K562 (cell line): ENCODE results near the gene SKIL. TPM values are rescaled to one million over a fixed set of nuclear protein-coding genes. Genes with fewer than 3 reads are reported as not detected.

Experiments used
- ATAC-seq: fragments of 200-7000 bp; cut with Tn5 transposase; 3 replicates; pipeline ENCODE4 v1.9.1; 2020; ENCODE audit warnings: moderate library complexity
- BruUV-seq: library from RNA; stranded (reverse); fragments of 400-500 nt; replicated peaks from 2 replicates; lab custom pipeline; 2021; lab: Mats Ljungman, UMichigan
- CTCF ChIA-PET: fragments of 300-600 bp; formaldehyde crosslinking; extraction: SDS; loops from one replicate; lab custom pipeline; 2021; ENCODE audit warnings: low intra/inter-chr PET ratio; lab: Yijun Ruan, JAX
- POLR2A ChIA-PET: fragments of 300-600, 350-650 bp; sonication (Branson Sonifier 250); formaldehyde crosslinking; extraction: SDS; loops from one replicate; lab custom pipeline; 2021; ENCODE audit warnings: antibody characterized with exemption, inconsistent platforms; lab: Yijun Ruan, JAX
- DNase-seq, 4 experiments: peaks; one replicate each; pipeline versions ENCODE4 v3.0.0 to v3.0.0-alpha.2; 2011 to 2018; ENCODE audit warnings: low spot score in 3 of 4, mixed read lengths in 3 of 4; ENCODE audit errors: extremely low read depth in 1 of 4
- FAIRE-seq: peaks from 2 replicates; lab custom pipeline; 2011; peaks lifted over from hg19 to GRCh38; lab: Jason Lieb, UNC
- H2AFZ ChIP-seq: 2 replicates; pipeline ENCODE4 v1.6.0; 2011; ENCODE audit warnings: low read depth, low read length, control low read depth, inconsistent platforms
- H3K27ac ChIP-seq: fragments of 200-600 bp; 3 replicates; pipeline ENCODE4 v1.8.0; 2011; ENCODE audit warnings: low read depth, mild to moderate bottlenecking, control low read depth, inconsistent platforms, low read length, moderate library complexity, mixed read lengths; ENCODE audit errors: extremely low read depth
- H3K27me3 ChIP-seq, 2 experiments: fragments of 300-600 bp in 1 of 2; 2 replicates in 1 of 2; 3 replicates in 1 of 2; pipeline versions ENCODE4 v1.6.0 to v1.8.0; 2011; ENCODE audit warnings: inconsistent platforms in 2 of 2, low read length in 2 of 2, mild to moderate bottlenecking in 1 of 2, mixed read lengths in 1 of 2, moderate library complexity in 1 of 2; ENCODE audit not compliant: control insufficient read depth in 2 of 2, insufficient read depth in 2 of 2
- H3K36me3 ChIP-seq: fragments of 300-600 bp; 3 replicates; pipeline ENCODE4 v1.8.0; 2011; ENCODE audit warnings: mild to moderate bottlenecking, low read length, inconsistent platforms; ENCODE audit not compliant: control insufficient read depth, insufficient read depth
- H3K4me1 ChIP-seq, 2 experiments: fragments of 200-600 bp in 1 of 2; replicated peaks in 1 of 2; 2 replicates in 1 of 2; 3 replicates in 1 of 2; pipeline versions ENCODE4 v1.5.1 to v1.8.0; 2011; ENCODE audit warnings: inconsistent platforms in 2 of 2, low read length in 2 of 2, mild to moderate bottlenecking in 1 of 2, mixed read lengths in 1 of 2, moderate library complexity in 1 of 2; ENCODE audit not compliant: control insufficient read depth in 2 of 2, insufficient read depth in 2 of 2
- H3K4me2 ChIP-seq: 2 replicates; pipeline ENCODE4 v1.6.1; 2011; ENCODE audit warnings: low read length, control low read depth, inconsistent platforms, mixed read lengths; ENCODE audit not compliant: insufficient read depth
- H3K4me3 ChIP-seq: fragments of 200-600 bp; sonication (generic), shearing (Covaris generic); 2 replicates; pipeline ENCODE4 v1.5.1; 2016; ENCODE audit warnings: control low read depth, inconsistent platforms
- H3K79me2 ChIP-seq: fragments of 200-600 bp; 3 replicates; pipeline ENCODE4 v1.8.0; 2011; ENCODE audit warnings: low read length, inconsistent platforms; ENCODE audit not compliant: control insufficient read depth, insufficient read depth
- H3K9ac ChIP-seq, 2 experiments: 2 replicates each; pipeline versions ENCODE4 v1.6.0 to v1.6.1; 2011; ENCODE audit warnings: low read depth in 2 of 2, low read length in 2 of 2, control low read depth in 1 of 2, inconsistent platforms in 1 of 2, mild to moderate bottlenecking in 1 of 2, mixed read lengths in 1 of 2; ENCODE audit not compliant: insufficient read depth in 1 of 2
- H3K9me1 ChIP-seq: one replicate; pipeline ENCODE4 v1.6.0; 2011; ENCODE audit warnings: inconsistent platforms, mild to moderate bottlenecking, low read length, moderate library complexity; ENCODE audit not compliant: control insufficient read depth, insufficient read depth
- H3K9me3 ChIP-seq: replicated peaks from 2 replicates; pipeline ENCODE4 v1.5.1; 2011; ENCODE audit warnings: low read depth, low read length, inconsistent platforms; ENCODE audit not compliant: control insufficient read depth, insufficient read depth
- H4K20me1 ChIP-seq: replicated peaks from 2 replicates; pipeline ENCODE4 v1.6.1; 2011; ENCODE audit warnings: low read length, inconsistent platforms, mixed read lengths; ENCODE audit not compliant: control insufficient read depth, insufficient read depth
- ASH1L ChIP-seq: fragments of 450-650 bp; IDR thresholded peaks from 2 replicates; pipeline ENCODE4 v1.6.1; 2018; ENCODE audit warnings: borderline replicate concordance, mild to moderate bottlenecking, low read depth; ENCODE audit not compliant: partially characterized antibody
- BCOR ChIP-seq: fragments of 450-650 bp; IDR thresholded peaks from 2 replicates; pipeline ENCODE4 v1.6.1; 2016
- KAT7 ChIP-seq: sonication (generic); formaldehyde crosslinking; IDR thresholded peaks from 2 replicates; pipeline ENCODE4 v1.8.0; 2022; ENCODE audit warnings: missing genetic modification reagents, mild to moderate bottlenecking, borderline replicate concordance
- NBN ChIP-seq: fragments of 450-650 bp; IDR thresholded peaks from 2 replicates; pipeline ENCODE4 v1.6.1; 2016; ENCODE audit warnings: low read depth, mild to moderate bottlenecking
- NFRKB ChIP-seq: fragments of 450-650 bp; IDR thresholded peaks from 2 replicates; pipeline ENCODE4 v1.6.1; 2016; ENCODE audit warnings: low read depth
- RFX1 ChIP-seq: fragments of 450-650 bp; IDR thresholded peaks from 2 replicates; pipeline ENCODE4 v1.6.1; 2016; ENCODE audit warnings: mild to moderate bottlenecking, moderate library complexity
- ZBTB7A ChIP-seq: IDR thresholded peaks from 2 replicates; pipeline ENCODE4 v1.6.1; 2011; ENCODE audit warnings: low read depth, mild to moderate bottlenecking, low read length, moderate library complexity, borderline replicate concordance; ENCODE audit not compliant: control insufficient read depth
- ZNF41 ChIP-seq: fragments of 250-450 bp; sonication (Bioruptor Pico); conservative IDR thresholded peaks from 2 replicates; pipeline ENCODE4 v1.4.0; 2020; ENCODE audit warnings: mild to moderate bottlenecking
- WGBS: fragments of 100-300 bp; shearing (Covaris generic); methylation state at CpG from one replicate; pipeline ENCODE4 v1.1.6; 2016; ENCODE audit warnings: low coverage, mixed read lengths; ENCODE audit not compliant: insufficient coverage; ENCODE audit errors: missing lambda C conversion rate; 5-methylcytosine and 5-hydroxymethylcytosine counted together
- in situ Hi-C: fragments of 300-500 bp; cut with MboI; formaldehyde crosslinking; loops from 4 replicates; pipeline ENCODE4 v1.15.0; 2018; ENCODE audit warnings: inconsistent platforms, mixed read lengths
- intact Hi-C: fragments of 100-400 bp; cut with micrococcal nuclease; formaldehyde crosslinking; loops from 2 replicates; pipeline ENCODE4 v1.14.2; 2022
- polyA plus RNA-seq, 8 experiments: library from polyadenylated mRNA; depleted of rRNA in 4 of 8; stranded (reverse) in 5 of 8; unstranded in 3 of 8; fragments of >200 nt; fragmentation: Nextera tagmentation in 2 of 8; fragmentation: Illumina TruSeq in 1 of 8; extraction: Ambion mirVana in 2 of 8; extraction: Trizol in 1 of 8; gene quantifications; 2 replicates each; pipeline versions ENCODE4 v1.2.1 to v1.2.3, GENCODE V29; 2011 to 2014; ENCODE audit warnings: inconsistent platforms in 1 of 8, missing spikeins in 1 of 8
- total RNA-seq, 7 experiments: library from RNA; depleted of rRNA in 6 of 7; stranded (reverse); fragments of >200 nt in 6 of 7; fragmentation: Illumina TruSeq in 2 of 7; extraction: Trizol in 2 of 7; gene quantifications; 2 replicates each; pipeline versions ENCODE4 v1.2.1 to v1.2.3, GENCODE V29; 2011 to 2021; ENCODE audit warnings: low replicate concordance in 1 of 7
- TF ChIP-seq, protein P1 (sequence below): sonication (generic); formaldehyde crosslinking; IDR thresholded peaks from 2 replicates; pipeline ENCODE4 v1.8.0; 2023; ENCODE audit warnings: mild to moderate bottlenecking, missing genetic modification reagents
- TF ChIP-seq, protein P2 (sequence below): fragments of 450-650 bp; IDR thresholded peaks from 2 replicates; pipeline ENCODE4 v1.6.1; 2018; ENCODE audit warnings: mild to moderate bottlenecking, low read depth; ENCODE audit not compliant: partially characterized antibody
- TF ChIP-seq, protein P3 (sequence below), 3 experiments: fragments of 200-800 bp in 1 of 3; sonication (Bioruptor generic) in 1 of 3; sonication (generic) in 1 of 3; formaldehyde crosslinking in 1 of 3; IDR thresholded peaks; 2 replicates each; pipeline versions ENCODE4 v1.6.1 to v1.8.0; 2016 to 2022; ENCODE audit warnings: mild to moderate bottlenecking in 2 of 3, missing compliant biosample characterization in 2 of 3, missing genetic modification characterization in 2 of 3, missing genetic modification reagents in 1 of 3

Gene SKIL
- total and polyA plus RNA-seq, 9 of the 15 experiments (the other 6 are each of a cell fraction or from before 2014, with no cell fraction given) = 4.3 to 19.1 (median 9.7) TPM

DNA sequence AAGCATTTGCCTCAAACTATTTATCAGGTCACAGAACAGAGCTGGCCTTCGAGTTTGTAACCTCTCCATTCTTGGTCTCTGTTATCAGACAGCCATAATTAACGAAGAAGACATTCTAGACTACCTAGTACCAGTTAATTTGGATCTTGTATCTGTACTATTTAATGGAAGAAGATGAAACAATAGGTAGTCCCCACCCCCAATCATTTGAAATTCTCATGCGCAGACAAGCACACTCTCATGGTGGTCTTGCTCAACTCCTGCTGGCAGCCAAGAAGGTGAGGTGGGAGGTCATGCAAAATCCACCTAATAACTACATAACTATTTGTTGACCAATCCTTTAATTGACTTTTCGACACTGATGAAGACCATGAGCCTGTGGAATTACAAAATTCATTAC lies 2.8 kb upstream of the SKIL start (continued):
- TF ChIP-seq, protein P1, sequence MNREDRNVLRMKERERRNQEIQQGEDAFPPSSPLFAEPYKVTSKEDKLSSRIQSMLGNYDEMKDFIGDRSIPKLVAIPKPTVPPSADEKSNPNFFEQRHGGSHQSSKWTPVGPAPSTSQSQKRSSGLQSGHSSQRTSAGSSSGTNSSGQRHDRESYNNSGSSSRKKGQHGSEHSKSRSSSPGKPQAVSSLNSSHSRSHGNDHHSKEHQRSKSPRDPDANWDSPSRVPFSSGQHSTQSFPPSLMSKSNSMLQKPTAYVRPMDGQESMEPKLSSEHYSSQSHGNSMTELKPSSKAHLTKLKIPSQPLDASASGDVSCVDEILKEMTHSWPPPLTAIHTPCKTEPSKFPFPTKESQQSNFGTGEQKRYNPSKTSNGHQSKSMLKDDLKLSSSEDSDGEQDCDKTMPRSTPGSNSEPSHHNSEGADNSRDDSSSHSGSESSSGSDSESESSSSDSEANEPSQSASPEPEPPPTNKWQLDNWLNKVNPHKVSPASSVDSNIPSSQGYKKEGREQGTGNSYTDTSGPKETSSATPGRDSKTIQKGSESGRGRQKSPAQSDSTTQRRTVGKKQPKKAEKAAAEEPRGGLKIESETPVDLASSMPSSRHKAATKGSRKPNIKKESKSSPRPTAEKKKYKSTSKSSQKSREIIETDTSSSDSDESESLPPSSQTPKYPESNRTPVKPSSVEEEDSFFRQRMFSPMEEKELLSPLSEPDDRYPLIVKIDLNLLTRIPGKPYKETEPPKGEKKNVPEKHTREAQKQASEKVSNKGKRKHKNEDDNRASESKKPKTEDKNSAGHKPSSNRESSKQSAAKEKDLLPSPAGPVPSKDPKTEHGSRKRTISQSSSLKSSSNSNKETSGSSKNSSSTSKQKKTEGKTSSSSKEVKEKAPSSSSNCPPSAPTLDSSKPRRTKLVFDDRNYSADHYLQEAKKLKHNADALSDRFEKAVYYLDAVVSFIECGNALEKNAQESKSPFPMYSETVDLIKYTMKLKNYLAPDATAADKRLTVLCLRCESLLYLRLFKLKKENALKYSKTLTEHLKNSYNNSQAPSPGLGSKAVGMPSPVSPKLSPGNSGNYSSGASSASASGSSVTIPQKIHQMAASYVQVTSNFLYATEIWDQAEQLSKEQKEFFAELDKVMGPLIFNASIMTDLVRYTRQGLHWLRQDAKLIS (CRISPR knock-in tag) = no peak

DNA sequence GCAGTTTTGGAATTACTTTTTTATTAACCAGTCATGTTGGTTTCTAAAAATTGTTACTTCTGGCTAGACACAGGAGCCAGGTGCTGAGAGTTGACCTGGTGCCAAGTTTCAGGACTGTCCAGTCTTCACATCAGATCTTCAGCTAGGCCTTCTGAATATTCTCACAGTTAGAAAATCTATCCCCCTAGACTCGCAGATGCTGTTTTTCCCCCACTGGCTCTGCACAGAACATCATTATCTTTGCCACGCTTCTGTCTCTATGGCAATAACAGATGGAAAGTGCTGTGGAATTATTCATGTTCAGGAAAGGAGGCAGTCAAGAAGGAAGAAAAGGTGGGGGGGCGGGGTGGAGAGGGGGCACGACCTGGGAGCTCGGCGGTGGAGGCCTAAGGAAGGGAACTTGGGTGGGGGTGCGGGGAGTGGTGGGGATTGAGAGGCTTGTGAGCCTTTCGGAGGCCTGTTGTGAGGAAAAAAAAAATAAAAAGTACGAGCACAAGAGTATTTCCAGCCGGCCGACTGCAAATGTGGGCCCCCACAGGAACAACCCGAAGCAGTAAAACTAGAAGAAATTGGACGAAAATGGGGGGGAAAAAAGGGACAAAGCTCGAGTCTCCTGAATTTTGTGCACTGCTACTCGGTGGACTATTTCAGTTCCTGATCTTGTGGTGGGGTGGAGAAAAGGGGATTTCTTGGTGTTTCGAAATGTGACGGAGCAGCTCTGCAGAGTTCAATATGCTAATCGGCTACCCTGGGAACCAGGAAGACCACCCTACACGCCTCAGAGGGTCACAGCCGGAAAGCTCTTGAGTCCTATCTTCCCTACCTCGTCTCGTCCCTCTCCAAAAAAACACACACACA lies 1.5 kb upstream of the SKIL start:
- POLR2A ChIA-PET = interaction anchor here (0.6 to 1.6 kb wide), 6 partner anchors 20 to 514 kb away, joined by 3 to 7 read pairs (median 3); partner anchors contain the start of gene RPL22L1
- DNase-seq (peak; percentile 24 to 72 (median 33)), FAIRE-seq (peak; percentile 71), ATAC-seq (no peak)
- peak overlapping the region; percentile 84 for H2AFZ ChIP-seq
- H3K9me1 ChIP-seq = no peaks in the 10 kb centered on the region
- WGBS = 5% methylated on average over 15 of the region's 22 CpGs
- H3K9me3 ChIP-seq = no peaks in the 10 kb centered on the region
- CTCF ChIA-PET = no interaction called here
- BruUV-seq = TSS peak; percentile 98
- H3K27ac ChIP-seq = peak overlapping the region; percentile 91
- H3K36me3 ChIP-seq = peaks cover 14% of the 10 kb centered on the region
- intact Hi-C loops = loop anchor here (10.0 kb wide), 1 partner anchor 171 kb away; the partner anchor contains the start of gene PHC3
- H3K79me2 ChIP-seq = peaks cover 32% of the 10 kb centered on the region
- H3K4me3 ChIP-seq = peak overlapping the region; percentile 45
- in situ Hi-C loops = no loop called here
- peaks cover 7 to 30% of the 10 kb centered on the region in 2 experiments for H3K4me1 ChIP-seq
- peak overlapping the region; percentile 70 to 80; a peak in 3 of 4 replicates for H3K9ac ChIP-seq
- H3K27me3 ChIP-seq = no peaks in the 10 kb centered on the region
- H3K4me2 ChIP-seq = peak overlapping the region; percentile 80
- H4K20me1 ChIP-seq = peaks cover 4% of the 10 kb centered on the region; the same call in 1 of the 2 replicates
- TF ChIP-seq, protein P2, sequence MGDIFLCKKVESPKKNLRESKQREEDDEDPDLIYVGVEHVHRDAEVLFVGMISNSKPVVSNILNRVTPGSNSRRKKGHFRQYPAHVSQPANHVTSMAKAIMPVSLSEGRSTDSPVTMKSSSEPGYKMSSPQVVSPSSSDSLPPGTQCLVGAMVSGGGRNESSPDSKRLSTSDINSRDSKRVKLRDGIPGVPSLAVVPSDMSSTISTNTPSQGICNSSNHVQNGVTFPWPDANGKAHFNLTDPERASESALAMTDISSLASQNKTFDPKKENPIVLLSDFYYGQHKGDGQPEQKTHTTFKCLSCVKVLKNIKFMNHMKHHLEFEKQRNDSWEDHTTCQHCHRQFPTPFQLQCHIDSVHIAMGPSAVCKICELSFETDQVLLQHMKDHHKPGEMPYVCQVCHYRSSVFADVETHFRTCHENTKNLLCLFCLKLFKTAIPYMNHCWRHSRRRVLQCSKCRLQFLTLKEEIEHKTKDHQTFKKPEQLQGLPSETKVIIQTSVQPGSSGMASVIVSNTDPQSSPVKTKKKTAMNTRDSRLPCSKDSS = peak; percentile 17
- TF ChIP-seq BCOR = 0 out of 2 replicates have a peak, but pooled peaks have one; percentile 19
- TF ChIP-seq ZBTB7A = 0 out of 2 replicates have a peak, but pooled peaks have one; percentile 21
- TF ChIP-seq RFX1 = peak; percentile 62
- TF ChIP-seq, protein P3, sequence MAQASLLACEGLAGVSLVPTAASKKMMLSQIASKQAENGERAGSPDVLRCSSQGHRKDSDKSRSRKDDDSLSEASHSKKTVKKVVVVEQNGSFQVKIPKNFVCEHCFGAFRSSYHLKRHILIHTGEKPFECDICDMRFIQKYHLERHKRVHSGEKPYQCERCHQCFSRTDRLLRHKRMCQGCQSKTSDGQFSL (CRISPR knock-in tag; IDR thresholded peaks at IDR 0.05) = peak; percentile 57; the same call in 1 of the 2 replicates
- TF ChIP-seq, protein P3 (tag; IDR thresholded peaks at IDR 0.05) = peak in 1 of 2 experiments; percentile 48; a peak in 1 of 4 replicates
- TF ChIP-seq ASH1L = peak; percentile 37
- no peak for TF ChIP-seq ZNF41 (CRISPR knock-in tag)
- peak; percentile 86 for TF ChIP-seq NFRKB
- peak; percentile 73; the same call in 1 of the 2 replicates for TF ChIP-seq KAT7 (CRISPR knock-in tag)
- 0 out of 2 replicates have a peak, but pooled peaks have one; percentile 24 for TF ChIP-seq NBN
